ENCODE data around the gene GPR31. TPM values are rescaled to one million over a fixed set of nuclear protein-coding genes. Genes with fewer than 3 reads are reported as not detected.

GPR31 gene
- polyA plus RNA-seq, 2 of the 4 experiments (the other 2 are of a cell fraction) = not detected

DNA sequence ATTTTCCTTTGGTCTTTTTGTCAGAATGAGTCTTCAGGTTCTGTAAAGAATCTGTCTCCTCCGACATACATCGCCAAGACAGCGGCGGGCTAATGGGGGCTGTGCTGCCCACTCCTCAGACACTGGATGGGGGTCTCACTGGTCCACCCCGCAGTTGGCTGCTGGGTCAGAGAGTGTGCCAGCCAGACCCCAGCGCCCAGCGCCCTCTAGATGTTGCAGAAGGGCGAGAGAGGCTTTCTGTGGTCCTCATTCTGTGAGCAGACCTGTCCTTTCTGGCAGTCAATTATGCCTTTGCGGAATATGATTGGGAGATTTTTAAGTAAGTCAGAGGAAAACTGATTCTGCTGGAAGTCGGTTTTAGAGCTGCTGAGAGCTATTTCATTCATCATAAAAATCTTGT, 42.7 kb downstream of the GPR31 start:
- no peak overlapping the region for H3K4me2 ChIP-seq
- no peak for DNase-seq (ENCODE audit: low read depth in 1 of 2, low spot score in 1 of 2)
- TF ChIP-seq MAFK (IDR thresholded peaks at IDR 0.05; ENCODE audit: partially characterized antibody) = no peak
- TF ChIP-seq HOXB13 (CRISPR knock-in tag; IDR thresholded peaks at IDR 0.05; ENCODE audit: low read depth) = no peak
- no peak for TF ChIP-seq POLR2AphosphoS2 (conservative IDR thresholded peaks at IDR 0.05; ENCODE audit: low read length)
- TF ChIP-seq NR3C1 (IDR thresholded peaks at IDR 0.05) = no peak
- TF ChIP-seq HOXA7 (CRISPR knock-in tag; IDR thresholded peaks at IDR 0.05) = no peak
- no peak for TF ChIP-seq ZC3H11A (IDR thresholded peaks at IDR 0.05)
- ATAC-seq = no peak
- 48% methylated on average over 10 of the region's 10 CpGs for WGBS (ENCODE audit: missing lambda C conversion rate)
- no peaks in the 10 kb centered on the region for H3K4me1 ChIP-seq
- no peak for FAIRE-seq
- H3K9me3 ChIP-seq = no peaks in the 10 kb centered on the region
- POLR2A ChIA-PET = no interaction called here
- CTCF ChIA-PET = no interaction called here
- H3K27ac ChIP-seq = no peak overlapping the region
- H3K4me3 ChIP-seq = no peak overlapping the region

DNA sequence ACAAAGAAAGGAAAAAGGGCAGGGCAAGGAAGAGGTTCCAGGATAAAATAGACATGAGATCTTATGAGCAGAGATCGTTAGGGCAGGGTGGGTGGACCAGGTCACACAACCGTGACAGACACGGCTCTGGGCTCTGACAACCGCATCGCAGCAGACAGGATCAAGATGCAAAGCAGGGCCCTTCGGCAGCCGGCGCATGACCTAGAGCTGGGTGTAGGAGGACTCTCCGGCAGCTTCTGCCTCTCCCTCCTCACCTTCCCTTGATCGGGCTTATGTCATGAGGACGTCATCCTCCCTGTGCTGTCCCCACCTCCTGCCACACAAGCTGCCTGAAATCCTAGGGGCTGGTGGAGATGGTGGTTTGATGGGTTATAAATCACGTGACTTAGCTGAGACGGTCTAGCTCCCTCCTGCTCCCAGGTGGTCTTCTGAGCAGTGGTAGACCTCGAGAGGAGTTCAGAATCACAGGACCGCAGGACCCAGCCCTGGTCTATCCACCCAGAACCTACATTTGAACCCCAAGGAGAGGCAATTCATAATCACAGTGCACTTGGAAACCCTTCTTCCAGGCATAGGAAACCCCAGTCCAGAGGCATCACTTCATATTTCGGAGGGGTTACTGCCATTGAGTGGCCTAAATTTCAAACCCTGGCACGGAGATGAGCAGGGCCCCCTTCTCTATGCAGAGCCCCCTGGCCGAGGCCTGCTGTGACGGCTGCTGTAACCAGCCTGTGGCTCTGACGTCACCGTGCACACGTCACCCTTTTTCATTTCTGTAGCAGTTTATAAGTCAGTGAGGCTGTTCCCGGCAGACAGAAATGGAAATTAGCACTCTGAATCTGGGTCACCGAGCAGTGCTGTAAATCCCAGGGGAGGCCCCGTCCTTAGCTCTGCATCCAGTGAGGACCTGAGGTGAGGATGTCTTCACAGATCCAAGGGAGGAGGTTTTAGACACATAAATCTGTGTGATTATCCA, 43.6 kb downstream of the GPR31 start:
- ChIA-PET POLR2A (no interaction called here), CTCF (no interaction called here)
- no peaks in the 10 kb centered on the region for H3K4me1 ChIP-seq
- no peaks in the 10 kb centered on the region for H3K9me3 ChIP-seq
- H3K27ac ChIP-seq = no peak overlapping the region
- 44% methylated on average over 25 of the region's 25 CpGs for WGBS (ENCODE audit: missing lambda C conversion rate)
- DNase-seq (ENCODE audit: low read depth in 1 of 2, low spot score in 1 of 2) (no peak), FAIRE-seq (no peak), ATAC-seq (no peak)
- TF ChIP-seq, protein P1, sequence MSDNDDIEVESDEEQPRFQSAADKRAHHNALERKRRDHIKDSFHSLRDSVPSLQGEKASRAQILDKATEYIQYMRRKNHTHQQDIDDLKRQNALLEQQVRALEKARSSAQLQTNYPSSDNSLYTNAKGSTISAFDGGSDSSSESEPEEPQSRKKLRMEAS (IDR thresholded peaks at IDR 0.05) = no peak
- TF ChIP-seq RFX5 (IDR thresholded peaks at IDR 0.05) (no peak), ZNF302 (CRISPR knock-in tag; IDR thresholded peaks at IDR 0.05) (no peak), ZSCAN20 (CRISPR knock-in tag; IDR thresholded peaks at IDR 0.05) (no peak), POLR2A (IDR thresholded peaks at IDR 0.05; ENCODE audit: low read length) (no peak), NFE2L2 (conservative IDR thresholded peaks at IDR 0.05; ENCODE audit: low read length) (no peak), FOSB (CRISPR knock-in tag; IDR thresholded peaks at IDR 0.05) (no peak), CBX8 (IDR thresholded peaks at IDR 0.05) (no peak), ESRRA (IDR thresholded peaks at IDR 0.05; ENCODE audit: borderline replicate concordance, low read length) (no peak), POLR2AphosphoS2 (conservative IDR thresholded peaks at IDR 0.05; ENCODE audit: low read length) (no peak), TFCP2L1 (CRISPR knock-in tag; IDR thresholded peaks at IDR 0.05) (no peak), RNF2 (IDR thresholded peaks at IDR 0.05; ENCODE audit: borderline replicate concordance, low read depth) (no peak), EP300 (IDR thresholded peaks at IDR 0.05) (no peak), HDAC2 (IDR thresholded peaks at IDR 0.05) (no peak), HEYL (CRISPR knock-in tag; IDR thresholded peaks at IDR 0.05) (no peak)
- TF ChIP-seq, protein P2, sequence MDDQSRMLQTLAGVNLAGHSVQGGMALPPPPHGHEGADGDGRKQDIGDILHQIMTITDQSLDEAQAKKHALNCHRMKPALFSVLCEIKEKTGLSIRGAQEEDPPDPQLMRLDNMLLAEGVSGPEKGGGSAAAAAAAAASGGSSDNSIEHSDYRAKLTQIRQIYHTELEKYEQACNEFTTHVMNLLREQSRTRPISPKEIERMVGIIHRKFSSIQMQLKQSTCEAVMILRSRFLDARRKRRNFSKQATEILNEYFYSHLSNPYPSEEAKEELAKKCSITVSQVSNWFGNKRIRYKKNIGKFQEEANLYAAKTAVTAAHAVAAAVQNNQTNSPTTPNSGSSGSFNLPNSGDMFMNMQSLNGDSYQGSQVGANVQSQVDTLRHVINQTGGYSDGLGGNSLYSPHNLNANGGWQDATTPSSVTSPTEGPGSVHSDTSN (IDR thresholded peaks at IDR 0.05) = no peak
- TF ChIP-seq, protein P3, sequence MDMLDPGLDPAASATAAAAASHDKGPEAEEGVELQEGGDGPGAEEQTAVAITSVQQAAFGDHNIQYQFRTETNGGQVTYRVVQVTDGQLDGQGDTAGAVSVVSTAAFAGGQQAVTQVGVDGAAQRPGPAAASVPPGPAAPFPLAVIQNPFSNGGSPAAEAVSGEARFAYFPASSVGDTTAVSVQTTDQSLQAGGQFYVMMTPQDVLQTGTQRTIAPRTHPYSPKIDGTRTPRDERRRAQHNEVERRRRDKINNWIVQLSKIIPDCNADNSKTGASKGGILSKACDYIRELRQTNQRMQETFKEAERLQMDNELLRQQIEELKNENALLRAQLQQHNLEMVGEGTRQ (IDR thresholded peaks at IDR 0.05) = no peak
- TF ChIP-seq, protein P4, sequence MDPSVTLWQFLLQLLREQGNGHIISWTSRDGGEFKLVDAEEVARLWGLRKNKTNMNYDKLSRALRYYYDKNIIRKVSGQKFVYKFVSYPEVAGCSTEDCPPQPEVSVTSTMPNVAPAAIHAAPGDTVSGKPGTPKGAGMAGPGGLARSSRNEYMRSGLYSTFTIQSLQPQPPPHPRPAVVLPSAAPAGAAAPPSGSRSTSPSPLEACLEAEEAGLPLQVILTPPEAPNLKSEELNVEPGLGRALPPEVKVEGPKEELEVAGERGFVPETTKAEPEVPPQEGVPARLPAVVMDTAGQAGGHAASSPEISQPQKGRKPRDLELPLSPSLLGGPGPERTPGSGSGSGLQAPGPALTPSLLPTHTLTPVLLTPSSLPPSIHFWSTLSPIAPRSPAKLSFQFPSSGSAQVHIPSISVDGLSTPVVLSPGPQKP (IDR thresholded peaks at IDR 0.05; ENCODE audit: low read depth, low read length) = no peak
- TF ChIP-seq, protein P5, sequence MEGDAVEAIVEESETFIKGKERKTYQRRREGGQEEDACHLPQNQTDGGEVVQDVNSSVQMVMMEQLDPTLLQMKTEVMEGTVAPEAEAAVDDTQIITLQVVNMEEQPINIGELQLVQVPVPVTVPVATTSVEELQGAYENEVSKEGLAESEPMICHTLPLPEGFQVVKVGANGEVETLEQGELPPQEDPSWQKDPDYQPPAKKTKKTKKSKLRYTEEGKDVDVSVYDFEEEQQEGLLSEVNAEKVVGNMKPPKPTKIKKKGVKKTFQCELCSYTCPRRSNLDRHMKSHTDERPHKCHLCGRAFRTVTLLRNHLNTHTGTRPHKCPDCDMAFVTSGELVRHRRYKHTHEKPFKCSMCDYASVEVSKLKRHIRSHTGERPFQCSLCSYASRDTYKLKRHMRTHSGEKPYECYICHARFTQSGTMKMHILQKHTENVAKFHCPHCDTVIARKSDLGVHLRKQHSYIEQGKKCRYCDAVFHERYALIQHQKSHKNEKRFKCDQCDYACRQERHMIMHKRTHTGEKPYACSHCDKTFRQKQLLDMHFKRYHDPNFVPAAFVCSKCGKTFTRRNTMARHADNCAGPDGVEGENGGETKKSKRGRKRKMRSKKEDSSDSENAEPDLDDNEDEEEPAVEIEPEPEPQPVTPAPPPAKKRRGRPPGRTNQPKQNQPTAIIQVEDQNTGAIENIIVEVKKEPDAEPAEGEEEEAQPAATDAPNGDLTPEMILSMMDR (IDR thresholded peaks at IDR 0.05) = no peak
- no peak overlapping the region for H3K4me3 ChIP-seq
- no peak overlapping the region for H3K4me2 ChIP-seq

Data from A549 (cell line).